SH-SY5Y (cell line): ENCODE results near the gene ASPG.

ENCODE experiments used
- GATA2 ChIP-seq: IDR thresholded peaks from 2 replicates; pipeline ENCODE4 v1.6.1; 2011; ENCODE audit warnings: mild to moderate bottlenecking, low read depth, low read length
- GATA3 ChIP-seq: IDR thresholded peaks from 2 replicates; pipeline ENCODE4 v1.6.1; 2011; ENCODE audit warnings: low read depth, mild to moderate bottlenecking, low read length, moderate library complexity

- TF ChIP-seq GATA2 (no peak), GATA3 (no peak)
These were observed 39.5 kb downstream of the ASPG start for GRCh38 chr14:104125011-104125410.
